ENCODE measurements around the gene HES4.
"Not testable (repeated sequence)": the region's sequence is repeated elsewhere in the genome, so short reads cannot be mapped to it uniquely, and the experiment has no call there.

Gene HES4

DNA sequence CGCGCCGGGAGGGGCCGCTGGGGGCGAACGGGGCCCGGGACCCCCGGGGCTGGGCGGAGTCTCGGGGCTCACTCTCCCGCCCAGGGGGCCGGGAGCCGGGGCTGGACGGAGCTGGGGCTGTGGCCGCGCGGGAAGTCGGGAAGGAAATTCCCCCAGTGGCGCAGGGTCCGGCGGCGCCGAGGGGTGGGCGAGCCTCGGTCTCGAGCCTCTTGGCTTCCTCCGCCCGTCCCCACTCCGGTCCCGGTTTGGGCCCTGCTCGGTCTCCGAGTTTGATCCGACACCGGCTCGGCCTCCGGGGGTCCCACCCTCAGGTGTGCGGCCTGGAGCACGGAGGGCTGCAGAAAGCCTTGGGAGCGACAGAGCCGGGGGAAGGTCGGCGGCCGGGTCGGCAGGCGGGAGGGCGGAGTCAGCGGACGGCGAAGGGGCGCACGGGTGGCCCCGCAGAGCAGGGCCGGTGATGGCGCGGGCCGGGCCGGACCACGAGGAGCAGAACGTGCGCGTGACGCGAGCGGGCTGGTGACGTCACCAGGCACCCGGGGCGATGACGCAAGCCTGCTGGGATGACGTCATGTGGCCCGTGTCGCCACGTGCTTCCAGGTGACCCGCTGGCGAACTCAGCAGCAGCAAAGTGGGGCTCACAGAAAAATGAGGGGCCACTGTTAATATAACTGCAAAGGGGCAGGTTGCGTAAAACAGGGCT is 610 bp upstream of the HES4 start:
- TF ChIP-seq POLR2AphosphoS5 (IDR thresholded peaks at IDR 0.05; ENCODE audit: low read depth, low read length), result no peak
- no peak for TF ChIP-seq POU2F2 (IDR thresholded peaks at IDR 0.05; ENCODE audit: low read depth, low read length)
- TF ChIP-seq POLR2A (IDR thresholded peaks at IDR 0.05; ENCODE audit: low read depth, low read length), result no peak
- TF ChIP-seq PAX5 (IDR thresholded peaks at IDR 0.05; ENCODE audit: insufficient read depth, low read length, severe bottlenecking), result no peak
- TF ChIP-seq TAF1 (IDR thresholded peaks at IDR 0.05; ENCODE audit: low read depth, low read length), result no peak
- no peak for TF ChIP-seq SPI1 (IDR thresholded peaks at IDR 0.05; ENCODE audit: low read depth, low read length)
- peak; percentile 98 for FAIRE-seq
- DNase-seq (ENCODE audit: insufficient read length, low spot score), result peak; percentile 75

DNA sequence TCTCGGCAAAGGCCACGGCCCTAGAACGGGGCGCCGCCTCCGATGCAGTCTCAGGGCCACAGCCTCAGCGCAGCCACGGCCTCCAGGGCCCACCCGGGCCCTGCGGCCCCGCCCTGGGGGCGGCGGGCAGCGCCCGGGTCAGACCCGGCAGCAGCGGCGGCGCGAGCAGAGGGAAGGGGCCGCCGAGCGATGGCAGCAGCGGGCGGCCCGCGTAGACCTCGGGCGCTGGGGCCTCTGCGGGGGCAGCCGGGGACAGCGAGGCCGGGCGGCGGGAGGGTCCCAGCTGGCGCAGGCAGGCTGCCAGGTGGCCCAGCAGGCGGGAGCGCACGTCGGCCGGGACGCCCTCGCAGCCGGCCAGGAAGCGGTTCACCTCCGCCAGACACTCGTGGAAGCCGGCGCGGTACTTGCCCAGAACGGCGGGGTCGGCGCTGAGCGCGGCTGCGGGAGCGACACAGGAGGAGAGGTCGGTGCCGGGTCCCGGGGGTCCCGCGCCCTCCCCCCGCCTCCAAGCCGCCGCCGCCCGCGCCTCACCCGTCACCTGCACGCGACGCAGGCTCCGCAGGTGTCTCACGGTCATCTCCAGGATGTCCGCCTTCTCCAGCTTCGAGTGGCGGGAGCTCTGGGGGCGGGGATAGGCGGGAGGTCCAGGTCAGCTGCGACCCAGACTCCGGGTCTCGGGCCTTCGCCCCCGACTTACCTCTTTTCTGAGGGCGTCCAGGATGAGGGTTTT is 737 bp downstream of the HES4 start:
- DNase-seq (ENCODE audit: insufficient read length, low spot score), result no peak

DNA sequence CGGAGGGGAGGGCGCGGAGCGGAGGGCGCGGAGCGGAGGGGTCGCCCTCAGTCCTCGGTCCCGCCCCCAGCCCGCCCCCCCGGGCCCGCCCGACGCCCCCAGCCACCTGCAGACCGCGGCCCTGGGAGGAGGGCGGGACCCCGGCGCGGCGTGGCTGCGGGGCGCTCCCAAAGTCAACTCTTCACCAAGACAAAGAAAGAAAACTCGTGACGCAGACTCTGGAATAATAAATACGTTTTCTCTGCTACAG is 1.2 kb downstream of the HES4 start:
- DNase-seq (ENCODE audit: insufficient read length, low spot score) (no peak), FAIRE-seq (no peak)
- TF ChIP-seq POLR2AphosphoS5 (IDR thresholded peaks at IDR 0.05; ENCODE audit: low read depth, low read length) (no peak), TAF1 (IDR thresholded peaks at IDR 0.05; ENCODE audit: low read depth, low read length) (no peak), POU2F2 (IDR thresholded peaks at IDR 0.05; ENCODE audit: low read depth, low read length) (no peak)

More for the DNA sequence above, 737 bp downstream of the HES4 start:
- FAIRE-seq, result no peak
- TF ChIP-seq POLR2A (IDR thresholded peaks at IDR 0.05; ENCODE audit: low read depth, low read length), result no peak
- TF ChIP-seq SPI1 (IDR thresholded peaks at IDR 0.05; ENCODE audit: low read depth, low read length), result no peak
- TF ChIP-seq PAX5 (IDR thresholded peaks at IDR 0.05; ENCODE audit: insufficient read depth, low read length, severe bottlenecking), result no peak
- no peak for TF ChIP-seq TAF1 (IDR thresholded peaks at IDR 0.05; ENCODE audit: low read depth, low read length)
- TF ChIP-seq POLR2AphosphoS5 (IDR thresholded peaks at IDR 0.05; ENCODE audit: low read depth, low read length), result no peak
- TF ChIP-seq POU2F2 (IDR thresholded peaks at IDR 0.05; ENCODE audit: low read depth, low read length), result no peak

DNA sequence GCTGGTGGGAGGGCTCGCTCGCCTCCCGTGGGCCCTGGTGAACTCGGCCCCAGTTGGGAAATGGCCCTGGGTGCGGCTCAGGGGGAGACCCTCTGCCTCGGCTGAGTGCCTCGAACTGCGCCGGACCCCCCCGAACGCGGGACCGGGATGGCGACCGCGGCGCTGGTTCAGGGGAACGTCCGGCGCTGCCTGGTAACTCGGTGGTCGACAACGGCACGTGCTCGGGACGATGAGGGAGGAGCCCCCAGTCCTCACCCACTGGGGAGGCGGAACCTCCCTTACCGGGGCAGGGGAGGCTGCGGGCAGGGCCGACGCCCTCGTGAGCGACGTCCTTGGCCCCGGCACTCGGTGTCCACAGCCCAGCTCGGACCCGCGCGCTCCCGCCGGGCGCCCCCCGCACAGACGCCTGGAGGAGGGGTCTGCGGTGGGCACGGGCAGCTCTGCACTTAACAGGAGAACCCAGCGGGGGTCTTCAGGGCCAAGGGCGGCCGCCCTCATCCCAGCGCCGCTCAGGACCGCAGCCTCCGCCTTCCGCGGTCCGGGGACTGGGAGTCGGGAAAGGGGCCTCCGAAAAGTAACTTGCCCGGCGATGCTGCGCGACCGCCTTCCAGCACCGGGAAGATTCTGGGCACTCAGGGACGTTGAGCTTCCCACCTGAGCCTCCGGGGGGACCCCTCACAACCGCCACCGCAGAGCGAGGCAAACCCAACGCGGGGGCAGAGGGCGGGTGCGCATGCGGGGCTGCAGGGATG is 1.7 kb downstream of the HES4 start:
- FAIRE-seq (no peak), DNase-seq (ENCODE audit: insufficient read length, low spot score) (no peak)
- TF ChIP-seq TAF1 (IDR thresholded peaks at IDR 0.05; ENCODE audit: low read depth, low read length) (no peak), POLR2AphosphoS5 (IDR thresholded peaks at IDR 0.05; ENCODE audit: low read depth, low read length) (no peak), SPI1 (IDR thresholded peaks at IDR 0.05; ENCODE audit: low read depth, low read length) (no peak), POU2F2 (IDR thresholded peaks at IDR 0.05; ENCODE audit: low read depth, low read length) (no peak), POLR2A (IDR thresholded peaks at IDR 0.05; ENCODE audit: low read depth, low read length) (no peak), PAX5 (IDR thresholded peaks at IDR 0.05; ENCODE audit: insufficient read depth, low read length, severe bottlenecking) (no peak)

DNA sequence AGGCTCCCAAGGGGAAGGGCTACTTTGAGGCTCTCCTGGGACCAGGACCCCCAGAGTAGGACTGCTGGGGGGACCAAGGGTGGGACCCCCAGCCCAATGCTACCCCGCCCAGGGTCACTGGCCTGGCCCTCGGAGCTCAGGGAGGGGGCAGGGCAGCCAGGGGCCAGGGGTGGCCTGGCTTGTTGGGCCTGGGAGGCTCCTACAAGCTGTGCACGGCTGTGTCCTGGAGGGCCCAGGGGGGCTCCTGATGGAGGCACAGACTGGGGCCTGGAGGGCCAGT is 2.2 kb downstream of the HES4 start:
- TF ChIP-seq POU2F2 (IDR thresholded peaks at IDR 0.05; ENCODE audit: low read depth, low read length) (no peak), POLR2AphosphoS5 (IDR thresholded peaks at IDR 0.05; ENCODE audit: low read depth, low read length) (no peak), PAX5 (IDR thresholded peaks at IDR 0.05; ENCODE audit: insufficient read depth, low read length, severe bottlenecking) (no peak), POLR2A (IDR thresholded peaks at IDR 0.05; ENCODE audit: low read depth, low read length) (no peak), TAF1 (IDR thresholded peaks at IDR 0.05; ENCODE audit: low read depth, low read length) (no peak), SPI1 (IDR thresholded peaks at IDR 0.05; ENCODE audit: low read depth, low read length) (no peak)
- DNase-seq (ENCODE audit: insufficient read length, low spot score) (no peak), FAIRE-seq (no peak)

DNA sequence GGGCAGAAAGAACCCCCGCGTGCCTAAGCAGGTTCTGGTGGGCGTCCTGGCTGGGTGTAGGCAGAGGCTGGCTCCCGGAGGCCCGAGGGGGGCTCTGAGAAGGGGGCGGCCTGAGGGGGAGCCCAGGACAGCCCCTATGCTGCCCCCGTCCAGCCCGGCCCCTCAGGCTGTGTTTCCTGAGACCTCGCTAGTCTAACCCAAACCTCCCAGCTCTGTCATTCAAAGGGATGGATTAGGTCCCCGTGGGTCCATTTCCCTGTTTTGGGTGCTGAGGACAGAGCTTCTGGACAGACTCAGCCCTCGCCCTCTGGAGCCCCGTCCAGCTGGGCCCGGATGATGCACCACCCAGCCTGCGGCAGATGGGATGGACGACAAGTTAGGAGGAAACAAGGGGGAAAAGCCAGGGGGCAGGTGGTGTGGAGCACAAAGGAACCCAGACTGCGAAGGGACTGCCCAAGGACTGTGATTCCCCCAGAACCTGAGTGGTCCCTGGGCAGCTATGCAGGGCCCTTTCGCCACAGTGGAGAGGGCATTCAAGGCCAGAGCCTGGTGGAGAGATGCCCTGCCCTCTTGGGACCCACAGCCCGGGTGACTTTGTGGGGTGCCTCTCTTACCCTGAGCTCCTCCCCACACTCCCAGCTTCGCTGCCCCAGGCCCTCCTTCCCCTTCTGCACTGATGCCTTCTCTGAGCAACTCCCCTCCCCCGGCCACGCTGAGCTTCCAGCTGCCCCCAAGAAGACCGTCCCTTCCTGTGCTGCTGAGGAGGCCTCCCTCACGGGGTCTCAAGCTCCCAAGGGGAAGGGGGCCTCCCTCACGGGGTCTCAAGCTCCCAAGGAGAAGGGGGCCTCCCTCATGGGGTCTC is 2.8 kb downstream of the HES4 start:
- FAIRE-seq, result no peak

DNA sequence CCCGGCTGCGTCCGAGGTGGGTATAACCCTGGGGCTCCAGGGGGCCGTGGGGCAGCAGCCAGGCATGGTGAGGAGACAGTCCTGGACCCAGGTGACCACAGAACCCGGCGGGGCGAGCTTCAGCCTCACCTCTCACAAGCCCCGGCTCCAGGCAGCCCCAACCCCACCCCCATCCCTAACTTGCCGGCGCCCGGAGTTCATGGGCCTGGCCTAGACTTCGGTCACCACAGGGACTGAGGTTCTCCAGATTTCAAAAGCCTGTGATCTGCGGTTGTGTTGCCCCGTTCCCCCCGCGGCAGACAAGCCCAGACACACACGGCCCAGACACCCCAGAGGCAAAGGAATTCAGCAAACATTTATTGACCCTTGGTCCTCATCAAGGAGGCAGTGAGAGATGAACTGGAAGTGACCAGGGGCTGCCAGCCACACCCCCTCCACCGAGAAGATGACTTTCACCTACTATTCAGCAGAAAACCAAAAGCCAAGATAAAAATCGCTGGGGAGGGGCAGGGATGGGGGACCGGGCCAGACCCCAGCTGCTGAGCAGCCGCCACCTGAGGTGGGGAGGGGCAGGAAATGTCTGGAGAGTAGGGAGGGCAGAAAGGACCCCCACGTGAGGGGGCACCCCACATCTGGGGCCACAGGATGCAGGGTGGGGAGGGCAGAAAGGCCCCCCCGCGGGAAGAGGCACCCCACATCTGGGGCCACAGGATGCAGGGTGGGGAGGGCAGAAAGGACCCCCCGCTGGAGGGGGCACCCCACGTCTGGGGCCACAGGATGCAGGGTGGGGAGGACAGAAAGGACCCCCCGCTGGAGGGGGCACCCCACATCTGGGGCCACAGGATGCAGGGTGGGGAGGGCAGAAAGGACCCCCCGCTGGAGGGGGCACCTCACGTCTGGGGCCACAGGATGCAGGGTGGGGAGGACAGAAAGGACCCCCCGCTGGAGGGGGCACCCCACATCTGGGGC is 3.9 kb downstream of the HES4 start:
- DNase-seq (ENCODE audit: insufficient read length, low spot score), result no peak
- FAIRE-seq, result no peak
- TF ChIP-seq POU2F2 (IDR thresholded peaks at IDR 0.05; ENCODE audit: low read depth, low read length) (no peak), TAF1 (IDR thresholded peaks at IDR 0.05; ENCODE audit: low read depth, low read length) (no peak), PAX5 (IDR thresholded peaks at IDR 0.05; ENCODE audit: insufficient read depth, low read length, severe bottlenecking) (no peak), SPI1 (IDR thresholded peaks at IDR 0.05; ENCODE audit: low read depth, low read length) (no peak), POLR2A (IDR thresholded peaks at IDR 0.05; ENCODE audit: low read depth, low read length) (no peak), POLR2AphosphoS5 (IDR thresholded peaks at IDR 0.05; ENCODE audit: low read depth, low read length) (no peak)

More for the DNA sequence above, 2.8 kb downstream of the HES4 start:
- TF ChIP-seq POLR2AphosphoS5 (IDR thresholded peaks at IDR 0.05; ENCODE audit: low read depth, low read length) (no peak), PAX5 (IDR thresholded peaks at IDR 0.05; ENCODE audit: insufficient read depth, low read length, severe bottlenecking) (no peak), POU2F2 (IDR thresholded peaks at IDR 0.05; ENCODE audit: low read depth, low read length) (no peak), POLR2A (IDR thresholded peaks at IDR 0.05; ENCODE audit: low read depth, low read length) (no peak), TAF1 (IDR thresholded peaks at IDR 0.05; ENCODE audit: low read depth, low read length) (no peak), SPI1 (IDR thresholded peaks at IDR 0.05; ENCODE audit: low read depth, low read length) (no peak)
- no peak for DNase-seq (ENCODE audit: insufficient read length, low spot score)

DNA sequence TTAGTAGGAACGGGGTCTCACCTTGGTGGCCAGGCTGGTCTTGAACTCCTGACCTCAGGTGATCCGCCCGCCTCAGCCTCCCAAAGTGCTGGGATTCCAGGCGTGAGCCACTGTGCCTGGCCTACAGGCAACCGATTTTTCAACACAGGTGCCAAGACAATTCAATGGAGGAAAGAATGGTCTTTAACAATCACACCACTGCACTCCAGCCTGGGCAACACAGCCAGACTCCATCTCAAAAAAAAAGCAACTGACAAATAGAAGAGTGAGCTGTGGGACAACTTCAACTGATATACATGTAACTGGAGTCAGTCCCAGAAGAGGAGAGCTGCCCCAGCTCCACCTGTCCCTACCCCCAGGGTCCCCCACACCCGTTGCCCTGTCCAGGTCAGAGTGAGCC is 5.4 kb downstream of the HES4 start:
- FAIRE-seq, result not testable (repeated sequence)

More for the DNA sequence above, 5.4 kb downstream of the HES4 start:
- not testable (repeated sequence) for DNase-seq (ENCODE audit: insufficient read length, low spot score)
